Measurements from ENCODE around the gene SLC12A8.

Gene SLC12A8

GRCh38 chr3:125163739-125164601, 48.6 kb downstream of the SLC12A8 start:
- TF ChIP-seq CTCF (IDR thresholded peaks at IDR 0.05; ENCODE audit: borderline replicate concordance, control extremely low read depth, extremely low read depth, insufficient read depth, missing control alignments), result peak; percentile 32
- in situ Hi-C loops (cut with MboI; ENCODE audit: low sequenced_read_pairs, unreplicated experiment), result no loop called here
- peak; percentile 47 for DNase-seq (ENCODE audit: low spot score)

- no peak for DNase-seq (ENCODE audit: low spot score)
- in situ Hi-C loops (cut with MboI; ENCODE audit: low sequenced_read_pairs, unreplicated experiment), result no loop called here
- TF ChIP-seq CTCF (IDR thresholded peaks at IDR 0.05; ENCODE audit: borderline replicate concordance, control extremely low read depth, extremely low read depth, insufficient read depth, missing control alignments), result no peak
Measured at GRCh38 chr3:125161607-125162219, 50.8 kb downstream of the SLC12A8 start.

- no peak for DNase-seq (ENCODE audit: low spot score)
- TF ChIP-seq CTCF (IDR thresholded peaks at IDR 0.05; ENCODE audit: borderline replicate concordance, control extremely low read depth, extremely low read depth, insufficient read depth, missing control alignments), result no peak
- in situ Hi-C loops (cut with MboI; ENCODE audit: low sequenced_read_pairs, unreplicated experiment), result no loop called here
Measured at GRCh38 chr3:125160606-125161371, 51.8 kb downstream of the SLC12A8 start.

- TF ChIP-seq CTCF (IDR thresholded peaks at IDR 0.05; ENCODE audit: borderline replicate concordance, control extremely low read depth, extremely low read depth, insufficient read depth, missing control alignments), result no peak
- in situ Hi-C loops (cut with MboI; ENCODE audit: low sequenced_read_pairs, unreplicated experiment), result no loop called here
- DNase-seq (ENCODE audit: low spot score), result no peak
Measured at GRCh38 chr3:125157183-125157582, 55.4 kb downstream of the SLC12A8 start.

- no peak for TF ChIP-seq CTCF (IDR thresholded peaks at IDR 0.05; ENCODE audit: borderline replicate concordance, control extremely low read depth, extremely low read depth, insufficient read depth, missing control alignments)
- in situ Hi-C loops (cut with MboI; ENCODE audit: low sequenced_read_pairs, unreplicated experiment), result no loop called here
- DNase-seq (ENCODE audit: low spot score), result no peak
Measured at GRCh38 chr3:125156456-125156855, 56.1 kb downstream of the SLC12A8 start.

GRCh38 chr3:125154800-125155269, 57.7 kb downstream of the SLC12A8 start:
- DNase-seq (ENCODE audit: low spot score), result no peak
- in situ Hi-C loops (cut with MboI; ENCODE audit: low sequenced_read_pairs, unreplicated experiment), result no loop called here
- TF ChIP-seq CTCF (IDR thresholded peaks at IDR 0.05; ENCODE audit: borderline replicate concordance, control extremely low read depth, extremely low read depth, insufficient read depth, missing control alignments), result no peak
